ENCODE measurements around the gene TRPC4AP.

DNA sequence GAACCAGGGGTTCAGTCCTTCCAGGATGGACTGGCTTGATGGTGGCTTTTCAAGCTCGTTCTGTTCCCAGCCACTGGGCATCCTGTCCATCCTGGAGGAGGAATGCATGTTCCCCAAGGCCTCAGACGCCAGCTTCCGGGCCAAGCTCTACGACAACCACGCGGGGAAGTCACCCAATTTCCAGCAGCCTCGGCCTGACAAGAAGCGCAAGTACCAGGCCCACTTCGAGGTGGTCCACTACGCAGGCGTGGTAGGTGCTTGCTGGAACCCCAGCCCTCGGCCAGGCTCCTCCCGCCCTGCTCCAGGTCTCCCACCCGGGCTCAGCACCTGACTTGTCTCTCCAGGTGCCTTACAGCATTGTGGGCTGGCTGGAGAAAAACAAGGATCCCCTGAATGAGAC lies 102.9 kb downstream of the TRPC4AP start:
- TF ChIP-seq, protein P1, sequence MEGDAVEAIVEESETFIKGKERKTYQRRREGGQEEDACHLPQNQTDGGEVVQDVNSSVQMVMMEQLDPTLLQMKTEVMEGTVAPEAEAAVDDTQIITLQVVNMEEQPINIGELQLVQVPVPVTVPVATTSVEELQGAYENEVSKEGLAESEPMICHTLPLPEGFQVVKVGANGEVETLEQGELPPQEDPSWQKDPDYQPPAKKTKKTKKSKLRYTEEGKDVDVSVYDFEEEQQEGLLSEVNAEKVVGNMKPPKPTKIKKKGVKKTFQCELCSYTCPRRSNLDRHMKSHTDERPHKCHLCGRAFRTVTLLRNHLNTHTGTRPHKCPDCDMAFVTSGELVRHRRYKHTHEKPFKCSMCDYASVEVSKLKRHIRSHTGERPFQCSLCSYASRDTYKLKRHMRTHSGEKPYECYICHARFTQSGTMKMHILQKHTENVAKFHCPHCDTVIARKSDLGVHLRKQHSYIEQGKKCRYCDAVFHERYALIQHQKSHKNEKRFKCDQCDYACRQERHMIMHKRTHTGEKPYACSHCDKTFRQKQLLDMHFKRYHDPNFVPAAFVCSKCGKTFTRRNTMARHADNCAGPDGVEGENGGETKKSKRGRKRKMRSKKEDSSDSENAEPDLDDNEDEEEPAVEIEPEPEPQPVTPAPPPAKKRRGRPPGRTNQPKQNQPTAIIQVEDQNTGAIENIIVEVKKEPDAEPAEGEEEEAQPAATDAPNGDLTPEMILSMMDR (IDR thresholded peaks at IDR 0.05; ENCODE audit: low read length) = no peak
- no peak for TF ChIP-seq EZH2 (optimal IDR thresholded peaks at IDR 0.05; ENCODE audit: low read depth, low read length)
